Parathyroid adenoma (tissue), 2 donors: ENCODE data around the gene ELOVL6.
"Not testable (repeated sequence)": the region's sequence is repeated elsewhere in the genome, so short reads cannot be mapped to it uniquely, and the experiment has no call there.

Source experiments
- H2AFZ ChIP-seq: fragments of 300-600 bp; sonication (generic); one replicate; pipeline ENCODE4 v1.7.0; 2017; ENCODE audit warnings: antibody characterized with exemption, mild to moderate bottlenecking
- H3K27ac ChIP-seq: fragments of 300-600 bp; sonication (generic); one replicate; pipeline ENCODE4 v1.7.0; 2017
- H3K27me3 ChIP-seq: fragments of 300-600 bp; sonication (generic); one replicate; pipeline ENCODE4 v1.7.0; 2017; ENCODE audit warnings: low read length; ENCODE audit not compliant: control insufficient read depth, insufficient read depth
- H3K36me3 ChIP-seq: fragments of 300-600 bp; sonication (generic); one replicate; pipeline ENCODE4 v1.7.0; 2017; ENCODE audit warnings: low read length; ENCODE audit not compliant: control insufficient read depth, insufficient read depth
- H3K4me1 ChIP-seq: fragments of 300-600 bp; sonication (generic); one replicate; pipeline ENCODE4 v1.7.0; 2017; ENCODE audit warnings: control low read depth
- H3K4me2 ChIP-seq: fragments of 300-600 bp; sonication (generic); one replicate; pipeline ENCODE4 v1.7.0; 2017; ENCODE audit warnings: low read length
- H3K4me3 ChIP-seq: fragments of 300-600 bp; sonication (generic); one replicate; pipeline ENCODE4 v1.7.0; 2017; ENCODE audit warnings: low read depth, low read length
- H3K79me2 ChIP-seq: fragments of 300-600 bp; sonication (generic); one replicate; pipeline ENCODE4 v1.7.0; 2017; ENCODE audit warnings: control low read depth
- H3K9ac ChIP-seq: fragments of 300-600 bp; sonication (generic); one replicate; pipeline ENCODE4 v1.7.0; 2017; ENCODE audit warnings: mild to moderate bottlenecking
- H3K9me3 ChIP-seq: fragments of 300-600 bp; sonication (generic); one replicate; pipeline ENCODE4 v1.7.0; 2017; ENCODE audit warnings: low read length; ENCODE audit not compliant: control insufficient read depth
- TF ChIP-seq, protein P1 (sequence below): fragments of 300-600 bp; sonication (generic); IDR thresholded peaks from one replicate; pipeline ENCODE4 v1.7.0; 2017; ENCODE audit warnings: antibody characterized with exemption, mild to moderate bottlenecking
- donor health status: primary hyperparathyroidism.

ELOVL6 gene

DNA sequence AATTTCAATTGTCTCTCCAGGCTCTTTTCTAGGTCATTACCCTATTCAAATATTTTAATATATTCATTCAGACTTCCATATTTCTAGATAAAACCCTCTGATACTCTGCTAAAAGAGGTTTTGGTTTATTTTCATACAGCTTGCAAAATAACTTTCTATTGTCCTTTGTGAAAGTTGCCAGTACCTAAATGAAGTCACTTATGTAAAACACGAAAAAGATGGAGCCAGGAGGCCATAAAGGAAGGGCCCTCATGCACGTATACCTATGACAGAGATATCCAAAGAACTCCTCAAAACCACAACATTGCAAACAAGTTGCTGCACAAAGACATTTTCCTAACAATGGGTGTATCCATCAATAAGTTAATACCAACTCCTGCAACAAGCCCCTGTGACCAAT, 25.7 kb upstream of the ELOVL6 start:
- H3K36me3 ChIP-seq, result no peaks in the 10 kb centered on the region
- no peak overlapping the region for H2AFZ ChIP-seq
- H3K27me3 ChIP-seq, result no peaks in the 10 kb centered on the region
- no peak overlapping the region for H3K27ac ChIP-seq
- H3K9me3 ChIP-seq, result no peaks in the 10 kb centered on the region
- no peaks in the 10 kb centered on the region for H3K79me2 ChIP-seq
- H3K9ac ChIP-seq, result no peak overlapping the region
- no peak overlapping the region for H3K4me2 ChIP-seq
- TF ChIP-seq, protein P1, sequence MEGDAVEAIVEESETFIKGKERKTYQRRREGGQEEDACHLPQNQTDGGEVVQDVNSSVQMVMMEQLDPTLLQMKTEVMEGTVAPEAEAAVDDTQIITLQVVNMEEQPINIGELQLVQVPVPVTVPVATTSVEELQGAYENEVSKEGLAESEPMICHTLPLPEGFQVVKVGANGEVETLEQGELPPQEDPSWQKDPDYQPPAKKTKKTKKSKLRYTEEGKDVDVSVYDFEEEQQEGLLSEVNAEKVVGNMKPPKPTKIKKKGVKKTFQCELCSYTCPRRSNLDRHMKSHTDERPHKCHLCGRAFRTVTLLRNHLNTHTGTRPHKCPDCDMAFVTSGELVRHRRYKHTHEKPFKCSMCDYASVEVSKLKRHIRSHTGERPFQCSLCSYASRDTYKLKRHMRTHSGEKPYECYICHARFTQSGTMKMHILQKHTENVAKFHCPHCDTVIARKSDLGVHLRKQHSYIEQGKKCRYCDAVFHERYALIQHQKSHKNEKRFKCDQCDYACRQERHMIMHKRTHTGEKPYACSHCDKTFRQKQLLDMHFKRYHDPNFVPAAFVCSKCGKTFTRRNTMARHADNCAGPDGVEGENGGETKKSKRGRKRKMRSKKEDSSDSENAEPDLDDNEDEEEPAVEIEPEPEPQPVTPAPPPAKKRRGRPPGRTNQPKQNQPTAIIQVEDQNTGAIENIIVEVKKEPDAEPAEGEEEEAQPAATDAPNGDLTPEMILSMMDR, result no peak
- no peaks in the 10 kb centered on the region for H3K4me1 ChIP-seq
- H3K4me3 ChIP-seq, result no peak overlapping the region

DNA sequence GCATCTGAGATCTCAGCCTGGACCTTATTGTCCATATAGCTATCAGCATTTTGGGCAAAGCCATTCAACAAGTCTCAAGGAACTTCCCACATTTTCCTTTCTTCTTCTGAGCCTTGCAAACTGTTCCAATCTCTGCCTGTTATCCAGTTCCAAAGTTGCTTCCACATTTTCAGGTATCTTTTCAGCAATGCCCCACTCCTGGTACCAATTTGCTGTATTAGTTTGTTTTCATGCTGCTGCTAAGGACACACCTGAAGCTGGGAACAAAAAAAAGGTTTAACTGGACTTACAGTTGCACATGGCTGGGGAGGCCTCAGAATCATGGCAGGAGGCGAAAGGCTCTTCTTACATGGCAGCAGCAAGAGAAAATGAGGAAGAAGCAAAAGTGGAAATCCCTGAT, 20.5 kb upstream of the ELOVL6 start:
- H3K79me2 ChIP-seq, H3K4me1 ChIP-seq, H3K27ac ChIP-seq, H3K9me3 ChIP-seq, H3K4me3 ChIP-seq, H3K9ac ChIP-seq, H3K4me2 ChIP-seq, H2AFZ ChIP-seq, H3K36me3 ChIP-seq, H3K27me3 ChIP-seq: not testable (repeated sequence)

DNA sequence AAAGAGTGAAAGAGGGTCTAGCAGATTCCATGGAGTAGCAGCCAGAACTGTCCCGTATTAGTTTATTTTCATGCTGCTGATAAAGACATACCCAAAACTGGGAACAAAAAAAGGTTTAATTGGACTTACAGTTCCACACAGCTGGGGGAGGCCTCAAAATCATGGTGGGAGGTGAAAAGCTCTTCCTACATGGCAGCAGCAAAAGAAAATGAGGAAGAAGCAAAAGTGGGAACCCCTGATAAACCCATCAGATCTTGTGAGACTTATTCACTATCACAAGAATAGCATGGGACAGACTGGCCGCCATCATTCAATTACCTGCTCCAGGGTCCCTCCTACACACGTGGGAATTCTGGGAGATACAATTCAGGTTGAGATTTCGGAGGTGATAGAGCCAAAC, 18.8 kb upstream of the ELOVL6 start:
- H3K27ac ChIP-seq, H2AFZ ChIP-seq, H3K79me2 ChIP-seq, H3K4me1 ChIP-seq, H3K4me2 ChIP-seq, H3K9ac ChIP-seq, H3K36me3 ChIP-seq, H3K9me3 ChIP-seq, H3K4me3 ChIP-seq, H3K27me3 ChIP-seq: not testable (repeated sequence)

DNA sequence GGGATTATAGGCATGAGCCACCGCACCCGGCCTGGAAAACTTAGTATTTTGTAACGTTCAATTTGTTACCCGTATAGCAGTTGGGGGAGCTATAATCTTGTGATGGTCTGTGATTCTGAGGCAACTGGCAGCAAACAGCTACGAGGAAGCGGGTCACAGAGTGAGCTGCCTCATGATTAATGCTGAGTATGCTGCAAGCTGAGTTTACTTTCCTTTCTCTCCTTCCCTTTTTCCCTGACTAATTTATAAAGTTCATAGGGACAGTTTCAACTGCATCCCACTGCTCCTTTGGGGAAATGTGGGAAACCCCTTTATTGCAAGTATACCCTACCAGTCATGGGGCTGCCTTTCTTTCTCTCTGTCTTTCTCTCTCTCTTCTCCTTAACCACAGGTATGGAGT, 17.7 kb upstream of the ELOVL6 start:
- Histone ChIP-seq H3K36me3 (no peaks in the 10 kb centered on the region), H3K9ac (no peak overlapping the region), H2AFZ (no peak overlapping the region), H3K4me2 (no peak overlapping the region), H3K4me3 (no peak overlapping the region), H3K4me1 (no peaks in the 10 kb centered on the region), H3K9me3 (no peaks in the 10 kb centered on the region), H3K27me3 (no peaks in the 10 kb centered on the region), H3K27ac (no peak overlapping the region), H3K79me2 (no peaks in the 10 kb centered on the region)
- TF ChIP-seq, protein P1, result no peak

DNA sequence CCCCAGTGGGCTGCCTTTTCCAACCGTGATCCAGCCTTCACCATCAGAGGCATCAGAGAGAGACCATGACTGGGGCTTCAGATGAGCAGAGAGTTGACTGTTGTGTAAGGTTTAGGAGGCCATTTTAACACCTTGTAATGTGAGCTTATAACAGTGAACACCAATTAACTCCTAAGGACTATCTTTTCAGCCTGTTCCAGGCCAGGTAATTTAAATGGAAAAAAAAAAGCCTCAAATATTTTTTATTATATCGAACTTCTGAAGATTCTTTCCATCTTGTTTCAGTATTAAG, 13.3 kb upstream of the ELOVL6 start:
- Histone ChIP-seq H3K4me3 (no peak overlapping the region), H3K9ac (no peak overlapping the region), H3K4me1 (no peaks in the 10 kb centered on the region), H3K9me3 (no peaks in the 10 kb centered on the region), H2AFZ (no peak overlapping the region), H3K79me2 (no peaks in the 10 kb centered on the region), H3K27me3 (no peaks in the 10 kb centered on the region), H3K4me2 (no peak overlapping the region), H3K27ac (no peak overlapping the region), H3K36me3 (no peaks in the 10 kb centered on the region)
- TF ChIP-seq, protein P1, result no peak

DNA sequence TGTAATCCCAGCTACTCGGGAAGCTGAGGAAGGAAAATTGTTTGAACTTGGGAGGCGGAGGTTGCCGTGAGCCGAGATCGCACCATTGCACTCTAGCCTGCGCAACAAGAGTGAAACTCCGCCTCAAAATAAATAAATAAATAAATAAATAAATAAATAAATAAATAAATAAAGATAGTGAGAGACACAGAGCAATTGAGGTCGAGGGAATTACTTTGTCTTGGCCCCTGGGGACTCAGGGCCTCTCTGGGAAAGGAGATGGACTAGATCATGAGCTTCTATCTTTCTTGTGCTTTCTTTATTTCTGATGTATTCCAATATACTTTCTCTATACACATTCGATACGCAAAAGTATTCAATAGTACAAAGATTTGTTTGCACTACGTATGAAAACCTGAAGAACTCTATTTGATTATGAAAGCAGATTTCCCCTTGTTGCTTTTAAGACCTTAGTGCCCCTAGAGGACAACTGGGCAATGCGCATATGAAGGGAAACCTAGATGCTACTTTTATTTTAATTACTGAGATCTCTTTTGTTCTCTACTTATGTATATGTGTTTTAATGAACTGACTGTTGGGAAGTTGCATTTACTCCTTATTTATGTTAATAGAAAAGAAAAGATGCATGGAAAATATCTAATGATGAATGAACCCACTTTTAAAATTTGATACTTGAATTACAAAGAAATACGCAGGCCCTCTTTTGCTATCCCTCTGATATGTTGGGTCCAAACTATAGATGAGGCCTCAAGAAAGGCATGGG, 12.8 kb upstream of the ELOVL6 start:
- TF ChIP-seq, protein P1, result peak; percentile 75
- no peaks in the 10 kb centered on the region for H3K36me3 ChIP-seq
- no peak overlapping the region for H3K9ac ChIP-seq
- no peak overlapping the region for H3K4me3 ChIP-seq
- H3K27ac ChIP-seq, result no peak overlapping the region
- H3K27me3 ChIP-seq, result no peaks in the 10 kb centered on the region
- peak overlapping the region; percentile 52 for H3K4me2 ChIP-seq
- no peaks in the 10 kb centered on the region for H3K79me2 ChIP-seq
- no peaks in the 10 kb centered on the region for H3K9me3 ChIP-seq
- H2AFZ ChIP-seq, result no peak overlapping the region
- no peaks in the 10 kb centered on the region for H3K4me1 ChIP-seq
